ENCODE measurements around the gene PHGDH. TPM values are rescaled to one million over a fixed set of nuclear protein-coding genes. Genes with fewer than 3 reads are reported as not detected.

The PHGDH gene
- total and polyA plus RNA-seq, 4 donors, result 23.7 to 68.4 (median 43.3) TPM

GRCh38 chr1:119740896-119741780 is 29.4 kb downstream of the PHGDH start:
- Histone ChIP-seq H3K9me3 (ENCODE audit: control insufficient read depth, low read length) (no peaks in the 10 kb centered on the region), H3K36me3 (ENCODE audit: control insufficient read depth in 1 of 2, insufficient read depth in 2 of 2, low read length in 1 of 2) (no peaks in the 10 kb centered on the region), H3K27ac (ENCODE audit: low read depth in 1 of 2, low read length in 2 of 2) (peak overlapping the region in 1 of 2 donors; percentile 41), H3K27me3 (ENCODE audit: control insufficient read depth in 1 of 2, insufficient read depth in 2 of 2, low read length in 1 of 2) (no peaks in the 10 kb centered on the region), H3K4me3 (ENCODE audit: low read length in 2 of 2) (no peak overlapping the region), H3K4me1 (ENCODE audit: control insufficient read depth in 1 of 2, insufficient read depth in 2 of 2, low read length in 2 of 2) (no peaks in the 10 kb centered on the region)
- ATAC-seq (ENCODE audit: low FRiP score) (no peak), DNase-seq (no peak)
- 94 to 95% methylated on average over 13 of the region's 13 CpGs for WGBS, 2 donors
- intact Hi-C loops (cut with DNase I), result no loop called here

DNA sequence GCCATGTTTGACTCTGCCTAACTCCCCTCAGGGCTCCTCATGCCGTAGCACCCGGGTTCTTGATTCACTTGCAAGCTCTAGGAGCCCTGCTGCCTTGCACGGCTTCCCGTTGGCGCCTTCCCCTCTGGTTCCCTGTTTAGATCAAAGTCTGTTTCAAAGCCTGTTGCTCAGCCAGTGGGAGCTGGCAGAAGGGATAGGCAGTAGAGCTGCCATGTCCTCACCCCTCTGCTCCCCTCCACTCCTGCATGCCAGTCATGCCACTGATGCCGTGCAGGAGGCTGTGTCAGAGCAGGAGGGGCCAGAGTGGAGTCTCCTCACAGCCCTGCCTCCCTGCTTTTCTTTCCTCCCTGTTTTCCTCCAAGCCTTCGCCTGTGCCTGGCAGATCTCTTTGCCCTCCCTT is 30.5 kb downstream of the PHGDH start:
- ATAC-seq (ENCODE audit: low FRiP score) (peak; percentile 42), DNase-seq (peak; percentile 59 to 83)
- no peaks in the 10 kb centered on the region for H3K36me3 ChIP-seq (ENCODE audit: control insufficient read depth in 1 of 2, insufficient read depth in 2 of 2, low read length in 1 of 2)
- H3K27me3 ChIP-seq (ENCODE audit: control insufficient read depth in 1 of 2, insufficient read depth in 2 of 2, low read length in 1 of 2), result no peaks in the 10 kb centered on the region
- H3K27ac ChIP-seq (ENCODE audit: low read depth in 1 of 2, low read length in 2 of 2), result peak overlapping the region; percentile 32 to 41
- intact Hi-C loops (cut with DNase I), result no loop called here
- WGBS, 2 donors, result 6 to 11% methylated on average over 7 of the region's 7 CpGs
- no peaks in the 10 kb centered on the region for H3K4me1 ChIP-seq (ENCODE audit: control insufficient read depth in 1 of 2, insufficient read depth in 2 of 2, low read length in 2 of 2)
- H3K9me3 ChIP-seq (ENCODE audit: control insufficient read depth, low read length), result no peaks in the 10 kb centered on the region
- H3K4me3 ChIP-seq (ENCODE audit: low read length in 2 of 2), result no peak overlapping the region

DNA sequence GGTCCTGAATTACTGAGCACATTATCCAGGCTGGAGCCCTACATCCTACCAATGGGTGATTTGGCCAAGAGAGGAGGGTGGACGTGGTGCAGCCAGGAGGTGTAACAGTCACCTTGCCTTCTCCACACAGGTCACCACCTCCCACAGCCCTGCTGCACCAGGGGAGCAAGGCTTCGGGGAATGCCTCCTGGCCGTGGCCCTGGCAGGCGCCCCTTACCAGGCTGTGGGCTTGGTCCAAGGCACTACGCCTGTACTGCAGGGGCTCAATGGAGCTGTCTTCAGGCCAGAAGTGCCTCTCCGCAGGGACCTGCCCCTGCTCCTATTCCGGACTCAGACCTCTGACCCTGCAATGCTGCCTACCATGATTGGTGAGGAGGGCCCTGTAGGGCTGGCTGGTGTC is 30.9 kb downstream of the PHGDH start:
- Histone ChIP-seq H3K4me3 (ENCODE audit: low read length in 2 of 2) (no peak overlapping the region), H3K4me1 (ENCODE audit: control insufficient read depth in 1 of 2, insufficient read depth in 2 of 2, low read length in 2 of 2) (no peaks in the 10 kb centered on the region), H3K9me3 (ENCODE audit: control insufficient read depth, low read length) (no peaks in the 10 kb centered on the region), H3K27me3 (ENCODE audit: control insufficient read depth in 1 of 2, insufficient read depth in 2 of 2, low read length in 1 of 2) (no peaks in the 10 kb centered on the region), H3K27ac (ENCODE audit: low read depth in 1 of 2, low read length in 2 of 2) (peak overlapping the region; percentile 18 to 32), H3K36me3 (ENCODE audit: control insufficient read depth in 1 of 2, insufficient read depth in 2 of 2, low read length in 1 of 2) (no peaks in the 10 kb centered on the region)
- ATAC-seq (ENCODE audit: low FRiP score), result peak; percentile 2
- 75 to 77% methylated on average over 7 of the region's 7 CpGs for WGBS, 2 donors
- DNase-seq, result no peak
- intact Hi-C loops (cut with DNase I), result no loop called here

DNA sequence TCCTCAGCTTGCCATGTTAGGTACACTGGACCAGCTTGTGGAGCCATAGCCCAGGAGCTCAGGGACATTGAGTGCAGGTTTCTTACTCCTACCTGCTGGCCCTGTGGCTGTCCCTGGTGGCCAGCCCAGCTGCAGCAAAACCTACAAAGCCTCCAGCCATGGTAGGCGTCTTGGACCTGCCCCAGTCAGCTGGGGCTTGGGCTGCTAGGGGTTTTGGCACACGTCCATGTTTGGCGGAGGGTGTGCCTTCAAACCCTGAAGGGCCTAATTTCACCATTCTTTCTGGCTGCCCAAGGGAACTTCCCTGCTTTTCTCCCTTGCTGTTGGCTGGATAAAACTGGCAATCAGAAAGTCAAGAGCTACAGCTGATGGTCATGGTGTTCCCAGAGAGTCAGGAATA is 31.6 kb downstream of the PHGDH start:
- Histone ChIP-seq H3K4me1 (ENCODE audit: control insufficient read depth in 1 of 2, insufficient read depth in 2 of 2, low read length in 2 of 2) (no peaks in the 10 kb centered on the region), H3K9me3 (ENCODE audit: control insufficient read depth, low read length) (no peaks in the 10 kb centered on the region), H3K27me3 (ENCODE audit: control insufficient read depth in 1 of 2, insufficient read depth in 2 of 2, low read length in 1 of 2) (no peaks in the 10 kb centered on the region), H3K27ac (ENCODE audit: low read depth in 1 of 2, low read length in 2 of 2) (no peak overlapping the region), H3K4me3 (ENCODE audit: low read length in 2 of 2) (no peak overlapping the region), H3K36me3 (ENCODE audit: control insufficient read depth in 1 of 2, insufficient read depth in 2 of 2, low read length in 1 of 2) (no peaks in the 10 kb centered on the region)
- ATAC-seq (ENCODE audit: low FRiP score) (no peak), DNase-seq (no peak)
- 17 to 31% methylated on average over 3 of the region's 3 CpGs for WGBS, 2 donors
- intact Hi-C loops (cut with DNase I), result no loop called here

DNA sequence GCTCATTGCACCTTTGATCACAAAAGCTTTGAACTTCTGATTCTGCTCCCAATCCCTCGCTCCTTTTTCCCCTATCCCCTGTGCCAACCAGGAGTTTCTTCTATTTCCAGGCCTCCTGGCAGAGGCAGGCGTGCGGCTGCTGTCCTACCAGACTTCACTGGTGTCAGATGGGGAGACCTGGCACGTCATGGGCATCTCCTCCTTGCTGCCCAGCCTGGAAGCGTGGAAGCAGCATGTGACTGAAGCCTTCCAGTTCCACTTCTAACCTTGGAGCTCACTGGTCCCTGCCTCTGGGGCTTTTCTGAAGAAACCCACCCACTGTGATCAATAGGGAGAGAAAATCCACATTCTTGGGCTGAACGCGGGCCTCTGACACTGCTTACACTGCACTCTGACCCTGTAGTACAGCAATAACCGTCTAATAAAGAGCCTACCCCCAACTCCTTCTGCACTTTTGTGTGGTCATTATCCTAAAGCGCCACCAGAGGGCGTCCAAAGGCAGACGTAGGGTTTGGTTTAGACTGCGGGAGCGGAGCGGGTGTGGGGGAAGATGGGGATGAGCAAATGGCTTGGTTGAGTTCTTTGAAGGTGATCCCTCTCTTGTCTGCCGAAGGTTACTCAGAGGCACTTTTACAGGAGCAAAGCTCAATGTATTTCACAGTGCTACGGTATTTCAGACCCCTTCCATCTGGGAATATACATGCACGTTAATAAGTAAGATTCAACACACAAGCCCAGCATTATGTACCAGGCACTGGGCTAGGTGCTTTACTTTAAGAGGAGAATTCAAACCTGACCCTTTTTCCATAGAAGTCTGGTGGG is 32.3 kb downstream of the PHGDH start:
- Histone ChIP-seq H3K4me1 (ENCODE audit: control insufficient read depth in 1 of 2, insufficient read depth in 2 of 2, low read length in 2 of 2) (no peaks in the 10 kb centered on the region), H3K4me3 (ENCODE audit: low read length in 2 of 2) (no peak overlapping the region), H3K9me3 (ENCODE audit: control insufficient read depth, low read length) (no peaks in the 10 kb centered on the region), H3K36me3 (ENCODE audit: control insufficient read depth in 1 of 2, insufficient read depth in 2 of 2, low read length in 1 of 2) (no peaks in the 10 kb centered on the region), H3K27ac (ENCODE audit: low read depth in 1 of 2, low read length in 2 of 2) (no peak overlapping the region), H3K27me3 (ENCODE audit: control insufficient read depth in 1 of 2, insufficient read depth in 2 of 2, low read length in 1 of 2) (no peaks in the 10 kb centered on the region)
- DNase-seq, result peak in 1 of 2 donors; percentile 63
- ATAC-seq (ENCODE audit: low FRiP score), result peak; percentile 68
- WGBS, 2 donors, result 36 to 37% methylated on average over 17 of the region's 17 CpGs
- intact Hi-C loops (cut with DNase I), result no loop called here

DNA sequence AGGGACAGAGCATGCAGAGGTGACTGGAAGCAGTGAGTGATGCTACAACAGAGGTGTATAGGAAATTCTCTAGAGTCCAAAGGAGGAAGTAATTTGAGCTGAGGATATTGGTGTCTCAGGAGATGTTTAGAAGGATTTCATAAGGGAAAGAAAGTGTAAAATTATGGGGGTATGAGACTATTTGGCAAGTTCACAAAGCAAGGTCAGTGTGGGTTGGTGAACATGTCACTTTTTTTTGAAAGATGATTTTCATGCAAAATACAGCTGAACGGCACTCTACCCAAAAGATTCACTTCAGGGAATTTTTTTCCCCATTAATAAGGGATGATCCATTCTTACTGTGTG is 32.8 kb downstream of the PHGDH start:
- WGBS, 2 donors, result 88 to 94% methylated on average over 1 of the region's 1 CpG
- no peaks in the 10 kb centered on the region for H3K9me3 ChIP-seq (ENCODE audit: control insufficient read depth, low read length)
- no peak for ATAC-seq (ENCODE audit: low FRiP score)
- DNase-seq, result no peak
- intact Hi-C loops (cut with DNase I), result no loop called here
- H3K27me3 ChIP-seq (ENCODE audit: control insufficient read depth in 1 of 2, insufficient read depth in 2 of 2, low read length in 1 of 2), result no peaks in the 10 kb centered on the region
- no peak overlapping the region for H3K27ac ChIP-seq (ENCODE audit: low read depth in 1 of 2, low read length in 2 of 2)
- no peaks in the 10 kb centered on the region for H3K36me3 ChIP-seq (ENCODE audit: control insufficient read depth in 1 of 2, insufficient read depth in 2 of 2, low read length in 1 of 2)
- H3K4me1 ChIP-seq (ENCODE audit: control insufficient read depth in 1 of 2, insufficient read depth in 2 of 2, low read length in 2 of 2), result no peaks in the 10 kb centered on the region
- no peak overlapping the region for H3K4me3 ChIP-seq (ENCODE audit: low read length in 2 of 2)

- Histone ChIP-seq H3K9me3 (ENCODE audit: control insufficient read depth, low read length) (no peaks in the 10 kb centered on the region), H3K27me3 (ENCODE audit: control insufficient read depth in 1 of 2, insufficient read depth in 2 of 2, low read length in 1 of 2) (no peaks in the 10 kb centered on the region), H3K36me3 (ENCODE audit: control insufficient read depth in 1 of 2, insufficient read depth in 2 of 2, low read length in 1 of 2) (no peaks in the 10 kb centered on the region), H3K4me3 (ENCODE audit: low read length in 2 of 2) (no peak overlapping the region), H3K27ac (ENCODE audit: low read depth in 1 of 2, low read length in 2 of 2) (no peak overlapping the region), H3K4me1 (ENCODE audit: control insufficient read depth in 1 of 2, insufficient read depth in 2 of 2, low read length in 2 of 2) (no peaks in the 10 kb centered on the region)
- 91 to 92% methylated on average over 1 of the region's 1 CpG for WGBS, 2 donors
- ATAC-seq (ENCODE audit: low FRiP score), result no peak
- no peak for DNase-seq
- intact Hi-C loops (cut with DNase I), result no loop called here
Measured at GRCh38 chr1:119745034-119745433, 33.3 kb downstream of the PHGDH start.

DNA sequence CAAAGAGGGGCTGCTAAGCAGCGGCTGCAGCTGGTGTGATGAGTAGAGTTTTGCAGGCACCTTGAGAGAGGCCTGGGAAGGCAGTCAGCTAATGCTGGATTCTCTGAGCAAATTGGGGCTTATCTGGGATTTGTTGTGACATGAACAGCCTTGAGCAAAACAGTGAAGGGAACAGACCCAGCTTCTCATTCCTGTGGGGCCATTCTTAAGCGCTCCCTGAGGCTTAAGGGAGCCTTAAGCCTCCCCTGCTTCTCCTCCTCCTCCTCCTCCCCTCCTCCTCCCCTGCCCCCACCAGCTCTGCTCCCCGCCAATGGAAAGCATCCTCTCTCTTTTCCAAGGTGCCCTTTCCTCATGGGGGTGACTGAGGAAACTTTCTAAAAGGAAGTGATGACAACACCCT is 35.7 kb downstream of the PHGDH start:
- Histone ChIP-seq H3K4me3 (ENCODE audit: low read length in 2 of 2) (no peak overlapping the region), H3K9me3 (ENCODE audit: control insufficient read depth, low read length) (no peaks in the 10 kb centered on the region), H3K4me1 (ENCODE audit: control insufficient read depth in 1 of 2, insufficient read depth in 2 of 2, low read length in 2 of 2) (no peaks in the 10 kb centered on the region), H3K27me3 (ENCODE audit: control insufficient read depth in 1 of 2, insufficient read depth in 2 of 2, low read length in 1 of 2) (no peaks in the 10 kb centered on the region), H3K36me3 (ENCODE audit: control insufficient read depth in 1 of 2, insufficient read depth in 2 of 2, low read length in 1 of 2) (no peaks in the 10 kb centered on the region), H3K27ac (ENCODE audit: low read depth in 1 of 2, low read length in 2 of 2) (no peak overlapping the region)
- ATAC-seq (ENCODE audit: low FRiP score) (no peak), DNase-seq (no peak)
- WGBS, 2 donors, result 81 to 83% methylated on average over 3 of the region's 3 CpGs
- intact Hi-C loops (cut with DNase I), result no loop called here

DNA sequence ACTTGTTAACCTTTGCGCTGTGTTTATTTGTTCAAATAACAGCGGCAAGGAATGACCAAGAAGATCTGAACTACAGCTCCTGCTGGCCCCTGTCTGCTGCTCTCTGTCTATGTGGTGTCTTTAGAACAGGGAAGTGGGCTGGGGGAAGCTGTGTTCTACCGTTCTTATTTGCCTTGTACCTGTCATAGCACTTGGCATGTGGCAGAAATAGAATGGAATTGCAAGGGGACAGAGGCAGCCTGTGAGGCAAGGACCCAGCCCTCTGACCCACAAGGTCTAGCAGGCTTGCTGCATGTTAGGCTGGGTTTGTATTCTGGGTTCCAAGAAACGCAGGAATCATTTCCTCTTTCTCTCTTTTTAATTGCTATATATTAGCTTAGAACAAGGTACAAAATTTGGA is 36.3 kb downstream of the PHGDH start:
- 40 to 46% methylated on average over 4 of the region's 4 CpGs for WGBS, 2 donors

More for the DNA sequence above, 36.3 kb downstream of the PHGDH start:
- H3K27me3 ChIP-seq (ENCODE audit: control insufficient read depth in 1 of 2, insufficient read depth in 2 of 2, low read length in 1 of 2), result no peaks in the 10 kb centered on the region
- DNase-seq (no peak), ATAC-seq (ENCODE audit: low FRiP score) (no peak)
- no peak overlapping the region for H3K4me3 ChIP-seq (ENCODE audit: low read length in 2 of 2)
- no peaks in the 10 kb centered on the region for H3K36me3 ChIP-seq (ENCODE audit: control insufficient read depth in 1 of 2, insufficient read depth in 2 of 2, low read length in 1 of 2)
- H3K4me1 ChIP-seq (ENCODE audit: control insufficient read depth in 1 of 2, insufficient read depth in 2 of 2, low read length in 2 of 2), result no peaks in the 10 kb centered on the region
- H3K27ac ChIP-seq (ENCODE audit: low read depth in 1 of 2, low read length in 2 of 2), result no peak overlapping the region
- no peaks in the 10 kb centered on the region for H3K9me3 ChIP-seq (ENCODE audit: control insufficient read depth, low read length)
- intact Hi-C loops (cut with DNase I), result no loop called here
